MM.1S (cell line): ENCODE measurements around the gene NPS.

Experiments used
- EZH2 ChIP-seq: fragments of 300-600 bp; sonication (generic); optimal IDR thresholded peaks from 2 replicates; pipeline ENCODE3; 2017; ENCODE audit warnings: low read depth, mild to moderate bottlenecking, antibody characterized with exemption, low read length, mixed read lengths
- EZH2phosphoT487 ChIP-seq: fragments of 300-600 bp; sonication (generic); IDR thresholded peaks from 2 replicates; pipeline ENCODE4 v1.6.1; 2018; ENCODE audit warnings: antibody characterized with exemption, low read length
- TF ChIP-seq, protein P1 (sequence below): fragments of 300-600 bp; sonication (generic); IDR thresholded peaks from 2 replicates; pipeline ENCODE4 v1.5.1; 2016; ENCODE audit warnings: antibody characterized with exemption, low read length, mixed read lengths

DNA sequence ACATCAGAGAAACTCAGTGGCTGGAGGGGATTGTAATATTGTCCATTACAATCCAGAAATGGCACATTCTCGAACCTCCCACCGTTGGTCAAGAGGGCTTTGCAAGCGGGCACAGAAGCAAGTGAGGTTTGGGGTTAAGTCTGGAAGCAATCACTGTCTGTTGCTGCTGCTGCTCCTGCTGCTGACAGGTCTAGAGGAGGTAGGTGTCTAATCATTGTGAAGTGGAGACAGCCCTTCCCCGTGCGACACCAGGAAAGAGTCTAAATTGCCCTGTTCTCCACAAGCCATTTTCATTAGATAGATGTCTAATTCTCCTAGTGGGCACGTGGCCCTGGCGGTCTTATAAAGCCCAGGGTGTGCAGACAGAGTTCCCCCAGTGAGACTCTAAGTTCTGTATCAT lies 43.5 kb downstream of the NPS start:
- TF ChIP-seq, protein P1, sequence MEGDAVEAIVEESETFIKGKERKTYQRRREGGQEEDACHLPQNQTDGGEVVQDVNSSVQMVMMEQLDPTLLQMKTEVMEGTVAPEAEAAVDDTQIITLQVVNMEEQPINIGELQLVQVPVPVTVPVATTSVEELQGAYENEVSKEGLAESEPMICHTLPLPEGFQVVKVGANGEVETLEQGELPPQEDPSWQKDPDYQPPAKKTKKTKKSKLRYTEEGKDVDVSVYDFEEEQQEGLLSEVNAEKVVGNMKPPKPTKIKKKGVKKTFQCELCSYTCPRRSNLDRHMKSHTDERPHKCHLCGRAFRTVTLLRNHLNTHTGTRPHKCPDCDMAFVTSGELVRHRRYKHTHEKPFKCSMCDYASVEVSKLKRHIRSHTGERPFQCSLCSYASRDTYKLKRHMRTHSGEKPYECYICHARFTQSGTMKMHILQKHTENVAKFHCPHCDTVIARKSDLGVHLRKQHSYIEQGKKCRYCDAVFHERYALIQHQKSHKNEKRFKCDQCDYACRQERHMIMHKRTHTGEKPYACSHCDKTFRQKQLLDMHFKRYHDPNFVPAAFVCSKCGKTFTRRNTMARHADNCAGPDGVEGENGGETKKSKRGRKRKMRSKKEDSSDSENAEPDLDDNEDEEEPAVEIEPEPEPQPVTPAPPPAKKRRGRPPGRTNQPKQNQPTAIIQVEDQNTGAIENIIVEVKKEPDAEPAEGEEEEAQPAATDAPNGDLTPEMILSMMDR = no peak
- TF ChIP-seq EZH2phosphoT487 = no peak
- TF ChIP-seq EZH2 = no peak
